Liver (tissue), 9 donors: Measurements from ENCODE around the gene INPP5A. TPM values are rescaled to one million over a fixed set of nuclear protein-coding genes. Genes with fewer than 3 reads are reported as not detected.

ENCODE experiments used
- DNase-seq: peaks from one replicate; pipeline ENCODE4 v3.0.0-alpha.2; 2017; ENCODE audit warnings: low spot score
- H3K27ac ChIP-seq, 2 donors: one replicate each; pipeline ENCODE4 v1.7.0; 2013; ENCODE audit warnings: inconsistent platforms in 2 of 2, low read length in 2 of 2, control low read depth in 1 of 2, low read depth in 1 of 2, mild to moderate bottlenecking in 1 of 2
- H3K27me3 ChIP-seq, 4 donors: one replicate each; pipeline versions ENCODE4 v1.6.1 to v1.7.0; 2013; ENCODE audit warnings: low read length in 3 of 4, inconsistent platforms in 1 of 4, mild to moderate bottlenecking in 1 of 4, moderate library complexity in 1 of 4; ENCODE audit not compliant: control insufficient read depth in 4 of 4, insufficient read depth in 4 of 4
- H3K36me3 ChIP-seq, 4 donors: one replicate each; pipeline versions ENCODE4 v1.6.1 to v1.7.0; 2013; ENCODE audit warnings: low read length in 3 of 4, mild to moderate bottlenecking in 3 of 4, low read depth in 1 of 4, moderate library complexity in 1 of 4; ENCODE audit not compliant: control insufficient read depth in 4 of 4, insufficient read depth in 3 of 4
- H3K4me1 ChIP-seq, 4 donors: one replicate each; pipeline versions ENCODE4 v1.6.1 to v1.7.0; 2013; ENCODE audit warnings: low read length in 3 of 4, mild to moderate bottlenecking in 3 of 4, moderate library complexity in 1 of 4; ENCODE audit not compliant: control insufficient read depth in 4 of 4, insufficient read depth in 4 of 4
- H3K4me3 ChIP-seq, 3 donors: one replicate each; pipeline versions ENCODE4 v1.6.1 to v1.7.0; 2013; ENCODE audit warnings: low read length in 3 of 3, control low read depth in 1 of 3, low read depth in 1 of 3, mild to moderate bottlenecking in 1 of 3
- H3K9ac ChIP-seq, 2 donors: one replicate each; pipeline ENCODE4 v1.7.0; 2013; ENCODE audit warnings: low read length in 2 of 2, mild to moderate bottlenecking in 2 of 2, moderate library complexity in 2 of 2, control low read depth in 1 of 2, low read depth in 1 of 2
- H3K9me3 ChIP-seq, 4 donors: one replicate each; pipeline versions ENCODE4 v1.6.1 to v1.7.0; 2013; ENCODE audit warnings: low read length in 3 of 4; ENCODE audit not compliant: control insufficient read depth in 4 of 4
- EGR1 ChIP-seq, 2 donors: IDR thresholded peaks; 2 replicates each; pipeline ENCODE4 v1.6.1; 2016 to 2018; ENCODE audit warnings: antibody characterized with exemption in 2 of 2, low read depth in 2 of 2
- FOXA2 ChIP-seq: IDR thresholded peaks from 2 replicates; pipeline ENCODE4 v1.6.1; 2016; ENCODE audit warnings: antibody characterized with exemption
- GABPA ChIP-seq, 2 donors: IDR thresholded peaks in 1 of 2; conservative IDR thresholded peaks in 1 of 2; 2 replicates each; pipeline ENCODE4 v1.6.1; 2016; ENCODE audit warnings: antibody characterized with exemption in 2 of 2, mild to moderate bottlenecking in 1 of 2, moderate library complexity in 1 of 2
- HNF4A ChIP-seq, 2 donors: conservative IDR thresholded peaks; 2 replicates each; pipeline ENCODE4 v1.6.1; 2016; ENCODE audit warnings: antibody characterized with exemption in 2 of 2, mild to moderate bottlenecking in 2 of 2
- NR2F2 ChIP-seq: IDR thresholded peaks from 2 replicates; pipeline ENCODE4 v1.6.1; 2016; ENCODE audit warnings: antibody characterized with exemption
- SP1 ChIP-seq: IDR thresholded peaks from 2 replicates; pipeline ENCODE4 v1.6.1; 2018; ENCODE audit warnings: antibody characterized with exemption, mild to moderate bottlenecking
- TAF1 ChIP-seq: conservative IDR thresholded peaks from 2 replicates; pipeline ENCODE4 v1.6.1; 2016; ENCODE audit warnings: antibody characterized with exemption, mild to moderate bottlenecking
- YY1 ChIP-seq: IDR thresholded peaks from 2 replicates; pipeline ENCODE4 v1.6.1; 2016; ENCODE audit warnings: antibody characterized with exemption, mild to moderate bottlenecking
- whole genome bisulfite sequencing: extraction: QIAGEN DNeasy Blood & Tissue Kit; methylation state at CpG from one replicate; pipeline ENCODE4 v1.1.7; 2013; 5-methylcytosine and 5-hydroxymethylcytosine counted together
- polyA plus RNA-seq, 2 donors: library from polyadenylated mRNA; stranded (reverse) in 1 of 2; unstranded in 1 of 2; fragments of 200-250 nt in 1 of 2; fragments of >200 nt in 1 of 2; fragmentation: Nextera tagmentation in 1 of 2; extraction: Ambion mirVana in 1 of 2; gene quantifications; one replicate each; pipeline versions ENCODE4 v1.2.1 to v1.2.3, GENCODE V29; 2013 to 2015
- total RNA-seq, 2 donors: library from RNA; depleted of rRNA; stranded (reverse); fragments of >200 nt; gene quantifications; one replicate each; pipeline ENCODE4 v1.2.3, GENCODE V29; 2014
- TF ChIP-seq, protein P1 (sequence below): IDR thresholded peaks from 2 replicates; pipeline ENCODE4 v1.6.1; 2016; ENCODE audit warnings: antibody characterized with exemption
- TF ChIP-seq, protein P2 (sequence below): IDR thresholded peaks from 2 replicates; pipeline ENCODE4 v1.6.1; 2016; ENCODE audit warnings: antibody characterized with exemption
- TF ChIP-seq, protein P3 (sequence below): IDR thresholded peaks from 2 replicates; pipeline ENCODE4 v1.6.1; 2016; ENCODE audit warnings: antibody characterized with exemption
- TF ChIP-seq, protein P4 (sequence below): fragments of 150-350 bp; IDR thresholded peaks from 2 replicates; pipeline ENCODE4 v1.5.1; 2017; ENCODE audit warnings: improper control_type of control experiment, low read depth, low read length; ENCODE audit not compliant: missing input control
- donor health status: healthy.
- donor health status: healthy.
- donor health status: healthy.
- donor health status: healthy.
- donor health status: healthy.

Gene INPP5A
- total and polyA plus RNA-seq, 4 donors, result 4.3 to 26.5 (median 10.9) TPM

DNA sequence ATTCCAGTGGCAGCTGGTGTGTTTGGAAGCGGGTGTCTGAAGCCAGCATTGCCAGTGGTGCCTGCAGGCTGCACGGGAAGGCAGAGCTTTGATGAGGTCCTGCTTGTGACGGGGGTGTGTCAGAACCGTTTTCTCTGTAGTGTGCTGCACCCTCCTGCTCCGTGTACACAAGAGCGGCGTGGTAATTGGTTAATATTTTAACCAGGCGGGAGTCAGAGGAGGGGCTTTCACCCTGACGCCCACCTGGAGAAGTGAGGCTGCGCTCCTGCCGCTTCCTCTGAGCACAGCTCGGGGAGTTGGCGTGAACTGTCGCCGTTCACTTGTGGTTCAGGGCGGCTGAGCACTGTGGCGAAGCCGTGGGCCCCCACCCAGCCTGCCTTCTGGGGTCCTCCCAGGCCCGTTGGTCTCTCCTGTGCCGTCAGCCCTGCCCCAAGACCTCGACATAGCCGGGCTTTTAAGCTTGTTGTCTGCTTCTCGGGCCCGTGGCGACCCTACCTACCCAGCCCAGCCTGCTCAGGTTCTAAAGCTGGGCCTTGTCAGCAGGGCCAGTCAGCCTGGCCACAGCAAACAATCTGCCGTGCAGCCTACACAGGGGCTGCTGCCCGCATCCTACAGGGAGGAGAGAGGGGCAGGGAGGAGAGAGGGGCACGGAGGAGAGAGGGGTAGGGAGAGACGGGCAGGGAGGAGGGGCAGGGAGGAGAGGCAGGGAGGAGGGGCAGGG lies 236.8 kb downstream of the INPP5A start:
- Histone ChIP-seq H3K9me3 (no peaks in the 10 kb centered on the region), H3K4me1 (no peaks in the 10 kb centered on the region), H3K9ac (no peak overlapping the region), H3K27me3 (no peaks in the 10 kb centered on the region), H3K36me3 (peaks cover 0 to 13% (median 7%) of the 10 kb centered on the region in 4 donors), H3K27ac (no peak overlapping the region), H3K4me3 (no peak overlapping the region)
- 76% methylated on average over 29 of the region's 29 CpGs for WGBS
- TF ChIP-seq, protein P1, sequence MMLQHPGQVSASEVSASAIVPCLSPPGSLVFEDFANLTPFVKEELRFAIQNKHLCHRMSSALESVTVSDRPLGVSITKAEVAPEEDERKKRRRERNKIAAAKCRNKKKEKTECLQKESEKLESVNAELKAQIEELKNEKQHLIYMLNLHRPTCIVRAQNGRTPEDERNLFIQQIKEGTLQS, result no peak
- no peak for TF ChIP-seq GABPA (IDR thresholded peaks at IDR 0.05 in 1 of 2, conservative IDR thresholded peaks at IDR 0.05 in 1 of 2)
- TF ChIP-seq, protein P2, sequence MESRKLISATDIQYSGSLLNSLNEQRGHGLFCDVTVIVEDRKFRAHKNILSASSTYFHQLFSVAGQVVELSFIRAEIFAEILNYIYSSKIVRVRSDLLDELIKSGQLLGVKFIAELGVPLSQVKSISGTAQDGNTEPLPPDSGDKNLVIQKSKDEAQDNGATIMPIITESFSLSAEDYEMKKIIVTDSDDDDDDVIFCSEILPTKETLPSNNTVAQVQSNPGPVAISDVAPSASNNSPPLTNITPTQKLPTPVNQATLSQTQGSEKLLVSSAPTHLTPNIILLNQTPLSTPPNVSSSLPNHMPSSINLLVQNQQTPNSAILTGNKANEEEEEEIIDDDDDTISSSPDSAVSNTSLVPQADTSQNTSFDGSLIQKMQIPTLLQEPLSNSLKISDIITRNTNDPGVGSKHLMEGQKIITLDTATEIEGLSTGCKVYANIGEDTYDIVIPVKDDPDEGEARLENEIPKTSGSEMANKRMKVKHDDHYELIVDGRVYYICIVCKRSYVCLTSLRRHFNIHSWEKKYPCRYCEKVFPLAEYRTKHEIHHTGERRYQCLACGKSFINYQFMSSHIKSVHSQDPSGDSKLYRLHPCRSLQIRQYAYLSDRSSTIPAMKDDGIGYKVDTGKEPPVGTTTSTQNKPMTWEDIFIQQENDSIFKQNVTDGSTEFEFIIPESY, result no peak
- TF ChIP-seq SP1, result no peak
- no peak for TF ChIP-seq EGR1 (IDR thresholded peaks at IDR 0.05; ENCODE audit: low read depth in 2 of 2)
- TF ChIP-seq NR2F2, result no peak
- TF ChIP-seq, protein P3, sequence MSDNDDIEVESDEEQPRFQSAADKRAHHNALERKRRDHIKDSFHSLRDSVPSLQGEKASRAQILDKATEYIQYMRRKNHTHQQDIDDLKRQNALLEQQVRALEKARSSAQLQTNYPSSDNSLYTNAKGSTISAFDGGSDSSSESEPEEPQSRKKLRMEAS, result no peak
- no peak for TF ChIP-seq YY1
- no peak for TF ChIP-seq FOXA2
- no peak for TF ChIP-seq TAF1
- no peak for DNase-seq

DNA sequence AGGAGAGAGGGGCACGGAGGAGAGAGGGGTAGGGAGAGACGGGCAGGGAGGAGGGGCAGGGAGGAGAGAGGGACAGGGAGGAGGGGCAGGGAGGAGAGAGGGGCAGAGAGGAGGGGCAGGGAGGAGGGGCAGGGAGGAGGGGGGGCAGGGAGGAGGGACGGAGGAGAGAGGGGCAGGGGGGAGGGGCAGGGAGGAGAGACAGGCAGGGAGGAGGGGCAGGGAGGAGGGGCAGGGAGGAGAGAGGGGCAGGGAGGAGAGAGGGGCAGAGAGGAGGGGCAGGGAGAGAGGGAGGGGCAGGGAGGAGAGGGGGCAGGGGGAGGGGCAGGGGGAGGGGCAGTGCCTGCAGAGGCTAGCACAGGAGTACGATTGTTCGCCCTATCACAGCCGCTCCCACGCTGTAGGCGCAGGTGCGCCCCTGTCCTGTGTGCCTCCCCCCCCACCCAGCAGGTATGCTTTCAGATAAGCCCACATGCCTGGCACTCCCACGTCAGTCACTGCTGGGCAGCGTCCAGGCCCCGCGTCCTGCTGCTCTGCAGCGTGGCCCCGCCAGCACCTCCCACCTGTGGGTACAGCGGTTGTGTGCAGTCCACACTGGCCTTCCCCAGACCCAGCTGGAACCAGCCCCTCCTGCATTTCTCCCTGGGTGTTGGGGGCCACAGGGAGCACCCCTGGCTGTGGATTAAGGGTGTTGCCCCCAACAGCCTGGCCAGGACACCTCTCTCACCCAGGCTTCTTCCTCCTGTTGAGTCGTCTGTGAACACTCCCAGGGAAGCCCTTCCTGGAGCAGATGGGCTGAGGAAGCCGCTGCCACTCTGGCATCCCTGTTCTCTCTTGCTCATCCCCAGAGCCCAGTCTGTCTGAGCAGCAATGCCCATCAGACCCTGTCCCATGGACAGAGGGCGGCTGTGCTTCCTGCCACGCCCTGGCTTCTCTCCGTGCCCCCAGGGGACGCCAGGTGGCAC lies 237.6 kb downstream of the INPP5A start:
- TF ChIP-seq HNF4A (conservative IDR thresholded peaks at IDR 0.05) (no peak), EGR1 (IDR thresholded peaks at IDR 0.05; ENCODE audit: low read depth in 2 of 2) (no peak)
- TF ChIP-seq, protein P4, sequence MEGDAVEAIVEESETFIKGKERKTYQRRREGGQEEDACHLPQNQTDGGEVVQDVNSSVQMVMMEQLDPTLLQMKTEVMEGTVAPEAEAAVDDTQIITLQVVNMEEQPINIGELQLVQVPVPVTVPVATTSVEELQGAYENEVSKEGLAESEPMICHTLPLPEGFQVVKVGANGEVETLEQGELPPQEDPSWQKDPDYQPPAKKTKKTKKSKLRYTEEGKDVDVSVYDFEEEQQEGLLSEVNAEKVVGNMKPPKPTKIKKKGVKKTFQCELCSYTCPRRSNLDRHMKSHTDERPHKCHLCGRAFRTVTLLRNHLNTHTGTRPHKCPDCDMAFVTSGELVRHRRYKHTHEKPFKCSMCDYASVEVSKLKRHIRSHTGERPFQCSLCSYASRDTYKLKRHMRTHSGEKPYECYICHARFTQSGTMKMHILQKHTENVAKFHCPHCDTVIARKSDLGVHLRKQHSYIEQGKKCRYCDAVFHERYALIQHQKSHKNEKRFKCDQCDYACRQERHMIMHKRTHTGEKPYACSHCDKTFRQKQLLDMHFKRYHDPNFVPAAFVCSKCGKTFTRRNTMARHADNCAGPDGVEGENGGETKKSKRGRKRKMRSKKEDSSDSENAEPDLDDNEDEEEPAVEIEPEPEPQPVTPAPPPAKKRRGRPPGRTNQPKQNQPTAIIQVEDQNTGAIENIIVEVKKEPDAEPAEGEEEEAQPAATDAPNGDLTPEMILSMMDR, result no peak
- Histone ChIP-seq H3K27ac (no peak overlapping the region), H3K36me3 (peaks cover 0 to 18% (median 7%) of the 10 kb centered on the region in 4 donors)

More for the DNA sequence above, 237.6 kb downstream of the INPP5A start:
- Histone ChIP-seq H3K9ac (no peak overlapping the region), H3K4me1 (no peaks in the 10 kb centered on the region), H3K4me3 (no peak overlapping the region), H3K9me3 (no peaks in the 10 kb centered on the region), H3K27me3 (no peaks in the 10 kb centered on the region)
- DNase-seq, result peak; percentile 41
- 84% methylated on average over 22 of the region's 22 CpGs for WGBS
